GM21737 (cell line): Measurements from ENCODE around the gene FAM3B.

Experiments
- ATAC-seq: cut with Tn5 transposase; IDR thresholded peaks from one replicate; pipeline ENCODE4 v1.9.1; 2021; ENCODE audit warnings: mild to moderate bottlenecking, moderate library complexity; ENCODE audit not compliant: unreplicated experiment

FAM3B gene

DNA sequence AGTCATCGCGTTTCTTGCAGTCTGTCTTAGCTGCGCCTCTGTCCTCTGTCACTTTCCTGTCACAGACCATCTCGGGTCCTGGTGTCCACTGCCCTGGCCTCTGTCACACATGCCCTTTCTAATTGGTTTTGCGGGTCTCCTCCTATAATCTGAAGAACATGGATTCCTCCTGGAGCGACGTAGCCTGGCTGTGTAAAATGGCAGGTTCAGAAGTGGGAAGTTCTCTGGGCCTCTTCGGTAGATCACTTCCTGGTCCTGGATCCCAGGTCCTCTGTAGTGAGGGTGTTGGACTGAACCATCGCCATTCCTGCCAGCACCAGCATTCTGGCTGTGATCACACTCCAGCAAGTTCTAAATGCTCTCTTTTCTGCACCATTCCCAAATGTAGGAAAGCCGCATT is 857 bp downstream of the FAM3B start:
- no peak for ATAC-seq

GRCh38 chr21:41318218-41318617 is 1.6 kb downstream of the FAM3B start:
- ATAC-seq: no peak

- no peak for ATAC-seq
These were observed 2.7 kb downstream of the FAM3B start for GRCh38 chr21:41319273-41319672.

DNA sequence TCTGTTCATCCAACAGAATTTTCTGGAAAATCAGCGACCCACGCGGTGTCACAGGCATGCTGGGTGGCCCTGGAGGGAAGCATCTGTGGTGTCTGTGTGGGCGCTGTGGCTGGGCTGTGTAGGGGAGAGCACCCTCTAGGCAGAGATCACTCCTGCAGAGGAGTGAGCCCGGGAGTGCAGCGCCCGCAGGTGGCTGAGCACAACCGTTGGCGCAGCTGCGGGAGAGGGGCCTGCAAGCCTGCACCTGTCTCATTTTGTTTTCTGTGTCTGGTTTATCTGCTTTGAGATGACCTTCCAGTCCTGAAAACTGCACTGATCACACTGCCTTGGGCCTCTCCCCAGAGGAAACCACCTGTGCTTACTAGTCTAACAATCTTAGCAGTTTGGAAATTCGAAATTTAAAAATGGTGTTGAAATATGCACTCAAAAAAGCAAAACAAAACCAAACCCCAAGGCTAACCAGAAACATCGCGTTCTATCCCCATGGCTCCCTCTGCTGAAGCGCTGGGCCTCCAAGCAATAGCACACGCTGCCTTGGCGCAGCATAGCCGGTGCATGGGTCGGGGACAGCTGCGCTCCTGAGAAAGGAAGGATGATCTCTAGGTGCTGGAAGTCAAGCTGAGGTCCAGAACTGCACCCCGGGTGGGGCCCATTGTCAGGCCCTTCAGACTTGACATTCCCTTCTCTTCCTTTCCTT is 4.8 kb downstream of the FAM3B start:
- no peak for ATAC-seq

DNA sequence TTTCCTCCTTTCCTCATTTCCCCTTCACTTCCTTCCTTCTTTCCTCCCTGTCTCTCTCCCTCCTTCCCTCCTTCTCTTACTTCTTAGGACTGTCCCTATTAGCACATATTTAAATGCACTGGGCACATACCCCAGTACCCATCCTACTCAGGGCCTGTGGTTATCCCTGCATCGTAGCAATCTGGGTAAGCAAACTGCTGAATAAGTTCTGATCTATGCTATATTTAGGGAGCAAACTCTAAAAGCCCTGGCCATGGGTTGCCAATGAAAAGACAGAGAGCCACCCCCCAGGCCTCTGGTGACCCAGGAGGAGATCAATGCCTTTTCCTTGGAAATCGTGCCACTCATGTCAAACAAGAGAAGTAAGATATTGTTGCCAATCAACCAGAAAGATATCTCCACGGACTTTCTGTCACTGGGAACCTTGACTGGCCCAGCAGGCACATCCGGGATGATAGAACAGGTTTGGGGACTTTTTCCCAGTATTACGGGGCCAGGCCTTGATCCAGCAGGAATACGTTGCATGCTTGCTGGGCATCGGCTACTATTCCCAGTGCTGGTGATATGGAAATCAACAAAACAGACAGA is 5.4 kb downstream of the FAM3B start:
- no peak for ATAC-seq

DNA sequence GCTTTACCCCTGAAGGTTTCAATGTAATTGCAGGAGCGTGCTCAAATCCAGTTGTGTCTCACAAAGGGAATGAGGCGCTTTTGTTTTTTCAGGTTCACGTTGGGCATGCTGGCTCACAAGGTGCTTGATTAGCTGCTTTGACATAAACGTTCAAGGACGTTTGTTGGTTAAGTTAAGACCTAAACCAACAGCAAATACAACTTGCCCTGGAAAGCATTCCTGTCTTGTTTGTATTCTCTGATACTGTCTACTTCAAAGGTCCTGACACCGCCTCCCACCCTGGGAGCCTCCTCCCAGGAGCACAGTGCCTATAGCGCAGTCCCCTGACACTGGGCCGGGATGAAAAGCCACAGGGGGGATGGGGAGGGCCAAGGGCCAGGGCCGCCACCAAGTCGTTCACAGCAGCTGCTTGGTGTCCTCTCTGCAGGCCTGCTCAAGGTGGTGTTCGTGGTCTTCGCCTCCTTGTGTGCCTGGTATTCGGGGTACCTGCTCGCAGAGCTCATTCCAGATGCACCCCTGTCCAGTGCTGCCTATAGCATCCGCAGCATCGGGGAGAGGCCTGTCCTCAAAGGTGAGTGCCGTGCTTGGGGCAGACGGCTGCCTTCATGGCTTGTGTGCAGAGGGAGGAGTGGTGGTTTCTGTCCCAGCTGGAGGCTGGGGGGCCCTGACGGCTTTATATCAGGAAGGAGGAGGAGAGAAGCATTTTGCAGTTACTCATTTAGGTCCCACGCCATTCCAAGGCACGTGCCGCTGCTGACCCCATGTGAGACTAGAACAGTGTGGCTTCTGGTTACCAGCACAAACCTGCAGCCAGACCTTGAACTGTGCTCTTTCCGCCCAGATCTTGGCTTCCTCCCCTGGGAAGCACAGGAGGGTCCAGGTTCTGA is 6.1 kb downstream of the FAM3B start:
- ATAC-seq: no peak

GRCh38 chr21:41325138-41325912 is 8.7 kb downstream of the FAM3B start:
- ATAC-seq: no peak

GRCh38 chr21:41326414-41327080 is 9.9 kb downstream of the FAM3B start:
- ATAC-seq: no peak

DNA sequence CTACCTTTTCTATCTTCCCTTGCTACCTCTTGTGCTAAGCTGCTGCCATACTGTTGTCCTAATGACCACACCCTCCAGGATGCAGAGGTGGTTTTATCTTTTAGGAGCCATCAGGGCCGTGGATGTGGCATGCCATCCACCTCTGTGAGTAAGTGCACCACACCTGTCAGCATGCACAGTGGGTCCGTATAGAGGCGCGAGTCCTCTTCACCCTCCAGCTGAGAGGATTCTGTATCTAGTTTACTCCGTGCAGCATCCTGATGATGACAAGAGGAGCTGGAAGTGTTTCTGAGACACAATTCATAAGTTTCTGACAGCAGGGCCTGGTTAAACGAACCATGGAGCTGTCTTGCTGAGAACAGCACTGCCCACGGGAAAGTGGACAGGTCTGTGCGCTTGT is 11.2 kb downstream of the FAM3B start:
- no peak for ATAC-seq

- no peak for ATAC-seq
These were observed 12.3 kb downstream of the FAM3B start for GRCh38 chr21:41328660-41329607.

DNA sequence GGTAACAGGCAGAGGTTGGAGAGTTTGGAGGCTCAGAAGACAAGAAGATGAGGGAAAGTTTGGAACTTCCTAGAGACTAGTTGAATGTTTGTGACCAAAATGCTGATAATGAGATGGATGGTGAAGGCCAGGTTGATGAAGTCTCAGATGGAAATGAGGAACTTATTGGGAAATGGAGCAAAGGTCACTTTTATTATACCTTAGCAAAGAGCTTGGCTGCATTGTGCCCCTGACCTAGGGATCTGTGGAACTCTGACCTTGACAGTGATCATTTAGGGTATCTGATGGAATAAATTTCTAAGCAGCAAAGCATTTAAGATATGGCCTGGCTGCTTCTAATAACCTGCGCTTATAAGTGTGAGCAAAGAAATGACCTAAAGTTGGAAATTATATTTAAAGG is 17.2 kb downstream of the FAM3B start:
- ATAC-seq: no peak

- ATAC-seq: no peak
These were observed 20.9 kb downstream of the FAM3B start for GRCh38 chr21:41337515-41337914.

DNA sequence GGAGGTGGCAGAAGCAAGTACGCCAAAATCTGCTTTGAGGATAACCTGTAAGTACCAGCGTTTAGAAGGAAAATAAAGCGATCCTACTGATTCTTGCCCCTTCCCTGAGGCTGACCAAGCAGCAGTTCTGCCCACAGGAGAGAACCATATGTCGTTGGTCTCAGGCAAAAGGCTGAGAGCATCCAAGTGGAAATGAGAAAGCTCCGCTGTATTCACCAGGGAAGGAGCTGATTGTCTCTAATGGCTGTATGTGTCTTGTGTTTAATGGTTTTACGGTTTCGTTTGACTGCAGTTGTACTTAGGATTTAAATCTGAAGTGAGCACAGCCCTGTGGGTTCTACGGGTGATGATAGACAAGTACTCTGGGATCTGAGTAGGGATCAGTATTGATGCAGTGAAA is 21.9 kb downstream of the FAM3B start:
- no peak for ATAC-seq

GRCh38 chr21:41342035-41342434 is 25.4 kb downstream of the FAM3B start:
- no peak for ATAC-seq

GRCh38 chr21:41344146-41344545 is 27.5 kb downstream of the FAM3B start:
- ATAC-seq: no peak

- ATAC-seq: no peak
These were observed 28.8 kb downstream of the FAM3B start for GRCh38 chr21:41345356-41345755.

GRCh38 chr21:41345934-41346685 is 29.5 kb downstream of the FAM3B start:
- ATAC-seq: no peak

GRCh38 chr21:41346758-41347157 is 30.2 kb downstream of the FAM3B start:
- no peak for ATAC-seq

DNA sequence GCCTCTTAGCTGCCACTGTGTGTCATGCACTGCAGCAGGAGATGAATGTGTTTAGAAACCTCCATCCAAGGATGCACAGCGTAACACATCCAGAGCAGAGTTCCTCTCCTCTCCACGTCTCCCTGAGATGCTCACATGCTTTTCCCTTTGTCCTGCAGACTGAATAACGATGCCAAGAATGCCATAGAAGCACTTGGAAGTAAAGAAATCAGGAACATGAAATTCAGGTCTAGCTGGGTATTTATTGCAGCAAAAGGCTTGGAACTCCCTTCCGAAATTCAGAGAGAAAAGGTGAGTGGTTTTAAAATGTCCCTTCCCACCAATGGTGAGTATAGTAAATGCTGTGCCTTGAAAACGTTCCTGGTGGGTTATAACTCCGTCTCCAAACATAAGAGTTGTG is 31.8 kb downstream of the FAM3B start:
- ATAC-seq: no peak
